DND-41 (cell line): Measurements from ENCODE around the gene PSMG1.

Source experiments
- CTCF ChIP-seq: IDR thresholded peaks from 2 replicates; pipeline ENCODE4 v1.5.1; 2012; ENCODE audit warnings: borderline replicate concordance, low read length, moderate library complexity, mild to moderate bottlenecking; ENCODE audit not compliant: poor library complexity, severe bottlenecking; ENCODE audit errors: extremely low read depth
- EZH2 ChIP-seq: IDR thresholded peaks from 3 replicates; pipeline ENCODE4 v1.6.1; 2012; ENCODE audit warnings: borderline replicate concordance, low read depth, mild to moderate bottlenecking, moderate library complexity, low read length, inconsistent platforms; ENCODE audit not compliant: severe bottlenecking

- no peak for TF ChIP-seq CTCF
- TF ChIP-seq EZH2 = no peak
These were observed 32.4 kb downstream of the PSMG1 start for GRCh38 chr21:39150877-39151276.
